ENCODE results near the gene KCNQ2. TPM values are rescaled to one million over a fixed set of nuclear protein-coding genes. Genes with fewer than 3 reads are reported as not detected.

Gene KCNQ2
- total RNA-seq, 1 donor, result 0.27 TPM

DNA sequence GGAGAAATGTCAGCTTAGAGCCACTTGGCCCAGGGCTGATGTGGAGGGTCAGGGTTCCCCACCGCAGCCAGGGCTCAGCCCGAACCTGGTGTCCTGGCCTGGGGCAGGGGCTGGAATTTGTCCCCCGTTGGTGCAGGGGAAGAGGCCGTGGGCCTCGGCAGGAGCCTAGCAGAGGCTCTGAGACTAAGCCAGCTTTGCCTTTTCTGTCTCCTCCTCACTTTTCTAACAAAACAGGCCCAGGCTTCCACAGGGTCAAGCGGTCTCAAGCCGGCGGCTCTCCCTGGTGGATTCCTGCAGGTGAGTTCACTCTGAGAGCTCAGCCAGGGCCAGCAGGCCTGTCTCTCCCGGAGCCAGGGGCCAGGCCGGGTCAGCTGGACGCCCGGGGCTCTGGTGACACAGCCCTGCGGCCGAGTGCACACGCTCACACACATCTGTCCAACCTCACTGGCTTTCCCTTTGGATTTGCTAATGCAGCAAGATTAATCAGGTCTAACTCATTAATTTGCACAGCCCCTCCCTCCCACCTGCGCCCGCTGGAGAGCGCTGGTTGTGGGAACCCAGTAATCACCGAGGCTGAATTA lies 108.4 kb downstream of the KCNQ2 start:
- DNase-seq (ENCODE audit: low read depth in 2 of 3, low spot score in 2 of 3), result no peak

GRCh38 chr20:63363013-63363957 lies 109.2 kb downstream of the KCNQ2 start:
- DNase-seq (ENCODE audit: low read depth in 2 of 3, low spot score in 2 of 3), result no peak

DNA sequence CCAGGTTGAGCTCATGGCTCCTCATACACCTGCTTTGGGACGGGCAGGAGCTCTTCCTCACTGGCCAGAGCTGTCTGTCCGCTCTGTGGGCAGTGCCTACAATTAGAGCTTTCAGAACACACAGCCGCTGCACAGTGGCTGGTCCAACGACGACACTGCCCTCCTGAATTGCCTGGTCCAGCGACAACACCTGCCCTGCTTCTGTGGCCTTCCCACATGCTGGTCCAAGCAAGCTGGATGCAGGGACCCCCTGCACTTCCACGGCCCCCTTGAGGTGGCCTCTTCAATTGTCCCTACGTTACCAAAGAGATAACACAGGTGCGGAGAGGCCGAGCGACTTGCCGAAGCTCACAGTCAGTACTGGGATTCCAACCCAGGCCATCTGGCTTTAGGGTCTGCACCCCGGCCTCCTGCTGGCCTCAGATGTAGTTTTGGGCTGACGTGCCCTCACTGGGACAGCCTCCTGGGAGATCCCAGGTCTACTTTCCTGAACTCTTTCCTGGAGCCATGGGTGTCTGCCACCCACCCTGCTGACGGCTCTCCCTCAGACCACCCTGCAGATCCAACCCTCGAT lies 109.9 kb downstream of the KCNQ2 start:
- no peak for DNase-seq (ENCODE audit: low read depth in 2 of 3, low spot score in 2 of 3)

DNA sequence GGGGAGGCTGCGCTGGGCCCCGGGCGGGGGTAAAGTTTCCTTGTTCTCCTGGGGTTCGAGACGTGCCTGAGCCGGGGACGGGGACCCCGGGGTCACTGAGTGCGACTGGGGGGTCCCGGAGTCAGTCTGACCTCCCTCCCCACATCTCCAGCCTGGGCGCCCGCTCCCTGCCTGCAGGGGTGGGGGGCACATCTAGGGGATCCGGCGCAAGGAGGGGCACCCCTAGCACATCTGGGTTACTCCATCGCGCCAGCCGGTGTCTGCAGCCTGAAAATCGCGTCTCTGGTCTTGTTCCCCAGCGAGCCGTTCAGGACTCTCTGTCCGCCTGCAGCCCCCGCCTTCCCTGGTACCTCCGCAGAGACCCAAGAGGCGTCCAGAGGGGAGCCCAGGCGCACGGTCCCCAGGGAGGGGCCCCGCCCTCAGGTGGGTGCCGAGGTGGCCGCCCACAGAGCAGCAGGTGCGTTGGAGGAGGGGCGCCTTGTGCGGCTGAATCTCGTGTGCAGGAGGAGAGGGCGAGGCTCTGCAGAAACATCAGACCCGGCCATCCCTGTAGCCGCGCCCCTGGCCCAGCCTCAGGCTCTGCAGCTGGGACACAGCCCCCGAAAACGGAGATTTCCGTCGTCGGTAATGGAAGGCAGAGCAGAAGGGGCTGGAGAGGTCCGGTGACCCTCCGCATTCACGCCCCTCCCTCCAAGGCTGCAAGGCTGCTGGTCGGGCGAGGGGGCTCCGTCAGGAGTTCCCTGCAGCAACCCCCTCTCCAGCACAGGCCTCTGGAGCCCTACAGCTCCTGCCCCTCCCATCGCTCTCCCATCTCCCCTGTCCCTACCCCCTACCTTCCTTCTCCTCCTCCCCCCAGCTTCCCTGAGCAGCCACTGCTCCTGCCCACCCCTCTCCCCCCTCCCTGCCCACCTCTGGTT lies 110.7 kb downstream of the KCNQ2 start:
- no peak for DNase-seq (ENCODE audit: low read depth in 2 of 3, low spot score in 2 of 3)

DNA sequence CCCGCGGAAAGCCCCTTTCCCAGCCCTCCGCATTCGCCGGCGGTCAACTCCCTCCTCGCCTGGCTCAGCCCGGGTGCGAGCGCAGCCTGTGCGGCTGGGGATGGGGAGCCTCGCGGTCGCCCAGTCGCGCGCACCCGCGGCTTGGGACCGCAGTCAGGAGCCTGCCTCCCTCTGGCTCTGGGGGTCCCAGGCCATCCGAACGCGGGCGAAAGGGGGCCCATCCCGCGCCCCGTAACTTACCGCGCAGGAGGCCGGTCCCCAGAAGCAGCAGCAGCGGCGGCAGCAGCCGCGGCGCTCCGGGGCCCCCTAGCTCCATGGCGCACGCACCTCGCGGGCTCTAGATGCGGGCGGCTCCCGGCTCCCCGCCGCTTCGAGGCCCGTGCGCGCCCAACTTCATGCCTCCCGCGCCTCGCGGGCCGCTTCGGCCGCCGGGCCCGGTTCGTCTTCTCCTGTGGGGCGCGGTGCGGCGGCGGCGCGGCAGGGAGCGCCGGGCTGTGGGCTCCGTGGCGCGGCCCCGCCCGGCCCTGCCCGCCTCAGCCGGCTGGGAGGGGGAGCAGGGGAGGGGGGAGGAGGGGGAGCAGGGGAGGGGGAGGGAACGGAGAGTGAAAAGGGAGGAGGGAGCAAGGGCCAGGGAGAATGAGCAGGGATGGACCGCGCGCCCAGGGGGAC lies 111.5 kb downstream of the KCNQ2 start, which contains the start of gene CHRNA4:
TSS of gene CHRNA4 (minus strand) at position 500 of the 669 bp plus-strand sequence. CDS start at position 316, 184 bp downstream.
- no peak for DNase-seq (ENCODE audit: low read depth in 2 of 3, low spot score in 2 of 3)

GRCh38 chr20:63359937-63360849 lies 112.3 kb downstream of the KCNQ2 start:
- DNase-seq (ENCODE audit: low read depth in 2 of 3, low spot score in 2 of 3), result no peak

- DNase-seq (ENCODE audit: low read depth in 2 of 3, low spot score in 2 of 3), result no peak
Observed at GRCh38 chr20:63359164-63359934, 113.1 kb downstream of the KCNQ2 start.

DNA sequence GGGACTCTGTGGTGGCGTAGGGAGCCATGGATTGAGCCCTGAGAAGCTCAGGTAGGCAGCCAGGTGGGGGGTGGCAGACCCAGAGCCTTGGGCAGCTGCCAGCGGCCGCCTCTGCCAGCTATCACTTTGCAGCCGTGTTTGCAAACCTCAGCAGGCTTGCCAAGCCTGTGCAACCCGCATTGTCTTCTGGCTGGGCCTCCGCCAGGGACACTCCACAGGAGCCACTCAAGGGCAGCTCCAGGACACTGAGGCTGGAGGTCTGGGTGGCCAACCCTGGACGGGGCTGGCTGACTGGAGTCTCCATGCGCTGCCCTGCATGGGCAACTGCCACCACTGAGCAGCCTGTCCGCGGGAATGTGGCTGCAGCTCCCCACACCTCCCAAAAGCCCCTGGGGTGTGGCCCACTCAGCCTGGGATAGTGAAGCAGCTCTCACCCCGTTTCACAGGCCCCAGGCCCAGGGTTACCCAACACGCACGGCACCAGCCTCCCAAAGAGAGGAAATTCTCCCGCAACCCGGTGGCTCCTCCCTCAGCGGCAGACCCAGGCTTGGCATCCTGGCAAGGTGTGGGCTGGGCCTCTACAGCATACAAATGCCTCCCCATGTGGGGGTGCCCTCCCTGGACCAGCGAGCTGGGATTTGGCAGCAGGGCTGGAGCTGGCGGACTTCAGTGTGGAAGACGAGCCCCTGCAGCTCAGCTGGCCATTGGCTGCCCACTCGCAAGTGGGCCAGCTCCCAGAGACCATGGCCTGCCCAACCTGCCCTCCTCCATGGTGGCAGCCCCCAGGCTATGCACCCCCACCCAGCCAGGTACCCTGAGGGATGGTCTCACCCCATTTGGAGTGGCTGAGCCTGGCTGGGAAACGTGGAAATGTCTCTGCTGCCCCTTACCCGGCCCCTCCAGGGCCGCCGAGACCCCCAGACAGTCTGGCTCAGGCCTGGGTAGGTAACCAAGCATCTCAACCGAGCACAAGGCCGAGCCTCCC lies 114.2 kb downstream of the KCNQ2 start:
- no peak for DNase-seq (ENCODE audit: low read depth in 2 of 3, low spot score in 2 of 3)

DNA sequence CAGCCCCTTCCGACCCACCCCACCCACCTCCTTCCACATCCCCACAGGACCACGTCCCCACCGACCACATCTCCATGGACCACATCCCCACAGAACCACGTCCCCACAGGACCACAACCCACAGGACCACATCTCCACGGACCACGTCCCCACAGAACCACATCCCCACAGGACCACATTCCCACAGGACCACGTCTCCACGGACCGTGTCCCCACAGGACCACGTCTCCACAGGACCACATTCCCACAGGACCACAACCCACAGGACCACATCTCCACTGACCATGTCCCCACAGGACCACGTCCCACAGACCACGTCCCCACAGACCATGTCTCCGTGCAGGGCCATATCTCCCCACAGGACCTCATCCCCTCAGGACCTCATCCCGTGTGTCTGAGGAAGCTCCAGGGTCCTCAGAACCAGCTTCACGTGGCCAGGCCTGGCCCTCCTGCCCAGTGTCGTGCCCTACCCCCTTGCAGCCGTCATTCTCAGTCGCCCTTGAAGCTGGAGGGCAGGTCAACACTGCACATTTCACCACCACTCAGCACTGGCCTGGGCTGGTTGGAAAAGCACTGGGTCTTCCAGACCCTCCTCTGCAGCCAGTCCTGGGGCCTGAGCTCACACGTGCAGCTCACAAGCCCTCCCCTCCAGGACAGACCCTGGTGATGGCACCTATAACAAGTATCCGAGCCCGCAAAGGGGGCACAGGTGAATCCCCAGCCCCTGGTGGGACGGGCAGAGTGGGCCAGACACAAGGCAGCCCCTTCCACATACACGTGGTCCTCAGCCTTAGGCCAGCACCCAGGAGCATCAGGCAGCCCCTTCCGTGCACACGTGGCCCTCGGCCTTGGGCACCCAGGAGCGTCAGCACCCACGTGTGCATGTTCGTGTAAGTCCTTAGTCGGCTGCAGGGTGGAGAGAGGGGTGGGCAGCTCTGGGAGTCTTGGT lies 115.2 kb downstream of the KCNQ2 start:
- DNase-seq (ENCODE audit: low read depth in 2 of 3, low spot score in 2 of 3), result no peak

DNA sequence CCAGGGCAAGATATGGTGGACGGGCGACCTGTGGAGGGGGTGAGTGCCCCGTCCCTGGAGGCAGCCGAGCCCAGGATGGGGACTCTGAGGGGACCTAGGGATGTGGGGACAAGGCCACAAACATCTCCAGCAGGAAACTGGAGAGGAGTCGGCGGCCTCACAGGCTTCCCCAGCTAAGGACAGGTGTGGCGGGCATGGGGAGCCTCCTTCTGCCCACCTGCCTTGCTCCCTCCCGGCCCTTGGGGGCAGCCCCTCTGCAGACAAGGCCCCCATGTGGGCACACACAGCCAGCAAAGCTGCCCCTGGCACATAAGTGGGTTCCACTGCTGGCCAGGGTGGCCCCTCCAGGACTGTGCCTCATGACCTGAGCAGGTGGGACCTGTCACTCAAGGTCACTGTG lies 115.9 kb downstream of the KCNQ2 start:
- no peak for DNase-seq (ENCODE audit: low read depth in 2 of 3, low spot score in 2 of 3)

GRCh38 chr20:63355781-63356295 lies 116.6 kb downstream of the KCNQ2 start:
- no peak for DNase-seq (ENCODE audit: low read depth in 2 of 3, low spot score in 2 of 3)

DNA sequence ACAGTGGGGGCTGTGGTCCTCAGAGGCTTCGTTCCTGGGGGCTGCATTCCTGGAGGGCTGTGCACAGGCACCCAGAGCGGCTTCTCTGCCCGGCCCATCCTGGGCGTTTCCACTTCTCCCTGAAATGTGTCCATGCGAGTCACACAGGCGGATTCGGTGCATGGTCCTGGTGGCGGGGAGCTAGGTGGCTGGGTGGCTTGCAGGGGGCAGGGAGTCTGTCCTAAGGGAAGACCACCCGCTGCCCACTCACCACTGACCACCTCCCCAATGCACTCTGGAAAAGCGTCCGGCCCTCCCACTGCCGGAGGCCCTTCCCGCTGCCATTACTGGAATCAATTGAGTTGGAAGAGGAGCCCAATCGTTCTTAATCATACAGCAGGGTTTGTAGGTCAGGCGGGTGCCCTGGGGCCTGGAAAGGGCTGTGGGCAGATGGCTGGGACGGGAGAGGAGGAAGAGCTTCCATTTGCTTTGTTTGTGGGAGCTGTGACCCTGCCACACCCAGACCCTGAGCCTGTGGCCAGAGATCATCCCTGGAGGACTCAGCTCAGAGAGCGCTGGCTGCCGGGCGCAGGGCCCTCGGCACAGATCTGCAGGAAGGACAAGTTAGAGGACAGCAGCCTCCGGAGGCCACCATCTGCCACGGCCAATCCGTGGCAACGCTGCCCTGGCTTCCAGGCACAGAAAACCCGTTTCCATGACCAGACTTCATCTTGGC lies 117.7 kb downstream of the KCNQ2 start:
- no peak for DNase-seq (ENCODE audit: low read depth in 2 of 3, low spot score in 2 of 3)

- DNase-seq (ENCODE audit: low read depth in 2 of 3, low spot score in 2 of 3), result no peak
Observed at GRCh38 chr20:63352811-63353221, 119.6 kb downstream of the KCNQ2 start.

GRCh38 chr20:63351811-63352591 lies 120.5 kb downstream of the KCNQ2 start:
- no peak for DNase-seq (ENCODE audit: low read depth in 2 of 3, low spot score in 2 of 3)

Measured in hematopoietic multipotent progenitor cell (in vitro differentiated cells).